NCI-H1436 (cell line): ENCODE results near the gene MED13L.
A peak's percentile ranks its signal among the peaks of the same experiment; 100 is the strongest.
"Not testable (repeated sequence)": the region's sequence is repeated elsewhere in the genome, so short reads cannot be mapped to it uniquely, and the experiment has no call there.

Experiments
- DNase-seq: peaks from one replicate; lab custom pipeline; 2025; lab: John Stamatoyannopoulos, UW

The MED13L gene

DNA sequence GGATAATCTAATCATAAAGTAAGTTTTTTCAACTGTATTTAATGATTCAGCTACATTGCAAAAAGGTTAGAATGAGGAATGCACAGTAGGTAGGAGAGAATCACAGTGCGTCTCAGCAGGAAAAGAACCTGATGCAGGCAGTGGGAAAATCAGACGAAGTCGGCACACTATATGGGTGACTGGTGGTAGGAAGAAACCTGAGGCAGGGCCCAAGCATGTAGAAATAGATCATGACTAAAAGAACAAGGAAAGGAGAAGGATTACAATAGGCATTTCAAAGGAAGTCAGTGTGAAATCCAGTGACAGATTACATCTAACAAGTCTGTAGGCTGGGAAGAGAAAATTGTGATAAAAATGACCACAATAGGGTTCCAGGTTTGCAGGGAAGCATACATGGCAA is 267.0 kb downstream of the MED13L start:
- no peak for DNase-seq

DNA sequence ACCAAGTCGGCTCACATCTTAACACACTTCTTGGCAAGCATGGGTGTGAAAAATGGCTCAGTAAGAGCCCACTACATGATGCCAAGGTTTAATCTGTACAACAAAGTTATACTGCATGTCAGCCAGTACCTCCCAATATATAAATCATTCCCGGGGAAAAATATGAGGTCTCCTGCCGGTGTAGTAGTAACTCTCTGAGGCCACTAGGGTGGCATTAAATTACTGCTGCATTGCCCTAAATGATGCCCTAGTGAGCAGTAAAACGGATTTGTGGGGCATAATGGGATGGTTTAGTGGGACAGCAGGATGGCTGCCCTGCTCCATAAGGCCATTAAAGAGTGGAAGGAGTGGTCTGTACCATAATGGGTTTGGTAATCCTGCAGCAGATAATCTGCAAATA is 267.7 kb downstream of the MED13L start:
- DNase-seq: no peak

DNA sequence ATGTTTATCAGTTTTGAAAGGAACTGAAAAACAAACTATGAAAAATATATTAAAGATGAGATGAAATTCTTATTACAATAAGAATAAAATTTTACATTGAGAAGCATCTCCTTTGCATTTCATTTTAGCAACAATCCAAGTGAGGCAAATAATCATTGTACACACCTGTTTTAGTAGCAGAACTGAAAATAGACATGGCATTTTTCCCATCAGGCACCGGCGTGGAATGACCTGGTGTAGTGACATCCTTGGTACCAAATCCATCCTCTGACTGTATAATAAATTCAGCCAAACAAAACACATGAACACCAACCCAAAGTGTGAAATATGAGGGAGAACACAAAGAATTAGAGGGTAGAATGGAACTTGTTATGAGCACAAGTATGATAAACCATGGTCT is 271.4 kb downstream of the MED13L start:
- DNase-seq: no peak

DNA sequence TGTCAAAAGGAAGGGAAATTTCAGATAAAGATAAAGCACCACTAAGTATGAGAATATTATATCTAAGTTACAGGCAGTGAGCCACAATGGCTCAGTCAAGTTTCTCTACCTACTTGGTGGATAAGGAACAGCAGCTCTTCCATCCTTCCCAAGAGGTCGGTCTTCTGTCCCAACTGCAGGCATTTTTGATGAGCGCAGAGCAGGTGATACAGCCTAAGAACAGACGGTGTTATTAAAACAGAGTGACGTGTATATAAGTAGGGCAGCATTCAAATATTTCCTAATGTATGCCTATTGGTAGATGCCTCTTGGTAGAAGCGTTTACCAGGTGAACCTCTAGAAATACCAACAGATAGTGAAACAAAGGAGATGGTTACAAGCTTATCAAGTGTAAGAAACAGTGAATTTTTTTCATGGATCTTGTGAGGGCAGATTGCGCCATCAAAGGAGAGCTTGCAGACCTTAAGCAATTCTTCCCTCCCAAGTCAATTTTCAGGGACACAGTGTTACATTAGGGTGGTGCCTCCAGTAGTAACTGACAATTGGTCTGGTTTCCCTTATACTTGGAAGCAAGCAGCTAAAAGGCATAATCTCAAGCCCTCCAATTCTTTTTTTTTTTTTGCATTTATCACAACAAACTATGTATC is 274.5 kb downstream of the MED13L start:
- no peak for DNase-seq

DNA sequence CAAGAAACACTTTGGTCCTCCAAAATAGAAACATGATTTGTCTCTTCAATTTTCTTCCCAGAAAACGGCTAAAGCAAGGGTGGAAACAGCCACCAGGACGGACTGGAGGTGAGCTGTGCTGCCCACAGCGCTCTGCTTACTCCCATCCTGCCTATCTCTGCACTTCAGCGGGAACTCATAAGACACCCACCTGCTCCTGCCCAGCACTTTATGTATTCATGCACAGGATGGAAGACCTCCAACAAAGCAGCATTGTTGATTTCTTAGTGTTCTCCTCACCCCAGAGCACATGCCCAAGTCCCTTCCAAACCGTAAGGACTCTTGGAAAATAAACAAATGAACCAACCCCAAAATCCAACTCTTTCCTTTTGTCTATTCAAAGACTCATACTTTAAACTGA is 277.2 kb downstream of the MED13L start:
- no peak for DNase-seq

DNA sequence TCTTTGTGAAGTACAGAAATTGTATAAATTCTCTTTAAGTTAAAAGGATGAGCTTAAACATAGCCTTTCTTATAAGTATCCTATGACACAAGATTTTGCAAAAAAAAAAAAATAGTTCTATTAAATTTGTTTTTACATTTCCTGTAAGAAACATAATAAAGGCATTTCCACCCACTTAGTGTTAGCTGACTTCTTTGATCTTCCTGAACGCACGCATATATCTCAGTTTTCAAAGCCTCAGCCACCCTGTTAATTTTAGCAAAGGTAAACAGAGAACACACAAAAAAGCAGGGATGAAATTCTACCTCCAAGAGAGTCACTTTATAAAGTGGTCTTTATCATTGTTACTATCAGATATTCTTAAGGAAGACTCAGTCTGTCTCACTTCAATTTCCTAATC is 277.9 kb downstream of the MED13L start:
- DNase-seq: no peak

DNA sequence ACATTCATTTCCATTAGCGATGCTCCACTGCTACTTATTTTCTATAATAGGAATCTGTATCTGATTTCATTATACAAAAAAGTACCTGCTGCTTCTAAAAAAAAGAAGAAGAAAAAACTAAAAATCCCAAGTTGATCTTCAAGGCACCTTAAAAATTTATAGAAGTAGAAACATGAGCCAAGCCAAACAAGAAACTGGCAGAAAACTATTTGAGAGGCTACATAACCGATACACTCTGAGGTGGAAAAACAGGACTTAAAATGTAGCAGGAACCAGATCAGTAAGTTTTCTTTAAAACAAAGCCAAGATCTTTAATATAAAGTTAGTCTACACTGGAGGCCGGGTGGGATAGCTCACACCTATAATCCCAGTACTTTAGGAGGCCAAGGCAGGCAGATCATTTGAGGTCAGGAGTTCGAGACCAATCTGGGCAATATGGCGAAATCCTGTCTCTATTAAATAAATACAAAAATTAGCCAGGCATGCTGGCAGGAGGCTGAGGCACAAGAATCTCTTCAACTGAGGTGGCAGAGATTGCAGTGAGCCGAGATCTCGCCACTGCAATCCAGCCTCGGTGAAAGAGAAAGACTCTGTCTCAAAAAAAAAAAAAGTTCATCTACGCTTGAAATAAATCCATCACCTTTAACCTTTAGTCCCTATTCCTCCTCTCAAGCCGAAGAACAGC is 278.6 kb downstream of the MED13L start:
- DNase-seq: no peak

DNA sequence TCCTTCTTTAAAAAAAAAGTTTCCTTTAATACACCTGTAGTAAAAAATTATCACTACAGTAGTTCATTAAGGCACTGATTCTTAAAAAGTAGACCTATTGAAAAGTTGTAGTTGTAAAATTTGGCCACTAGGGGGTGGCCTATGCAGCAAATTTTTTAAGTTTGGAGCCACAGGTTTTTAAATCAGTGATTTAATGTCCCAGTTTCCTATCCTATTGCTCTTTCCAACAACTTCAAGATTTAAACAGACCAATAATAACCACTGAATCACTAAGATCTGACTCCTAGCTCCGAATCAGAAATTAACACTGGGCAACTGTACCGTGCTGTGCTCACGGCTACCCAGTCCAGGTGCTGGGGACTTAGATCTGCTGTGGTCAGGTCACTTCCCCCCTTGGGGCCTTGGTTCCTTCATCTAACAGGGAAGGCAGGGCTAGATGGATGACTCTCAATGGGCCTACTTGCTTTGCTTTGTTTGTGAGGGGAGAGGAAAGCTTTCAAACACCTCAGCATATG is 279.3 kb downstream of the MED13L start:
- DNase-seq: no peak

DNA sequence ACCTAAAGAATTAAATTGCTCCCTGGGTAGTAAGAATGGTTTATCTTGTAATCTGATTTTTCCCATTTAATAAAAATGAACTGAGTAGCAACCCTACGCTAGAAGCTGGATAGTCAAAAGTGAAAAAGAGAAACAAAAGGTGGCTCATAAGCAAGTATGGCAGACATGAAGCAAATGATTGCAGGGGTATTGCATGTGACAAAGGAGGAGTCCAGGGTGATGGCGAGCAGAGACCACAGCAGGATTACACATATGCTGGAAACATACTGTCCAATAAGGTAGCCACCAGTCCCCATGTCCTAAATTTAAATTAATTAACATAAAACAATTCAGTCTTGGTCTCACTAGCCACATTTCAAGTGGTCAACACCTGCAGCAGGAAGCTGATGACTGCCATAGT is 283.8 kb downstream of the MED13L start:
- DNase-seq: no peak

DNA sequence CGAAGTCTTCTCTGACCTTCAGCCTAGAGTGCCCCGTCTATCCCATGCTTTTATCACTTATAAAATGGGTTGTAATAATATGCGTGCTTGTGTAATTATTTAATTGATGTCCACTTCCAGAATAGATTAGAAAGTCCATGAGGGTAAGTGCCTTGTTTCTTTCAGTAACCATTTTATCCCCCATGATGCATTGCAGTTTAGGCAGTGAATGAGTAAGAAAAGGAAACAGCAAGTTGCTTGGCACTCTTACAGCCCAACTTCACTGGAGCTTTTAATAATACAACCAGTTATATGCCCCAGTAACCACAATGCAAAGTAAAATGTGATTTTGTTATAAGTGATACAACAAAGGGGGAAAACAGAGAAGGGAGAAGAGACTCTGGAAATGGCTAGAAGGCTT is 287.3 kb downstream of the MED13L start:
- no peak for DNase-seq

DNA sequence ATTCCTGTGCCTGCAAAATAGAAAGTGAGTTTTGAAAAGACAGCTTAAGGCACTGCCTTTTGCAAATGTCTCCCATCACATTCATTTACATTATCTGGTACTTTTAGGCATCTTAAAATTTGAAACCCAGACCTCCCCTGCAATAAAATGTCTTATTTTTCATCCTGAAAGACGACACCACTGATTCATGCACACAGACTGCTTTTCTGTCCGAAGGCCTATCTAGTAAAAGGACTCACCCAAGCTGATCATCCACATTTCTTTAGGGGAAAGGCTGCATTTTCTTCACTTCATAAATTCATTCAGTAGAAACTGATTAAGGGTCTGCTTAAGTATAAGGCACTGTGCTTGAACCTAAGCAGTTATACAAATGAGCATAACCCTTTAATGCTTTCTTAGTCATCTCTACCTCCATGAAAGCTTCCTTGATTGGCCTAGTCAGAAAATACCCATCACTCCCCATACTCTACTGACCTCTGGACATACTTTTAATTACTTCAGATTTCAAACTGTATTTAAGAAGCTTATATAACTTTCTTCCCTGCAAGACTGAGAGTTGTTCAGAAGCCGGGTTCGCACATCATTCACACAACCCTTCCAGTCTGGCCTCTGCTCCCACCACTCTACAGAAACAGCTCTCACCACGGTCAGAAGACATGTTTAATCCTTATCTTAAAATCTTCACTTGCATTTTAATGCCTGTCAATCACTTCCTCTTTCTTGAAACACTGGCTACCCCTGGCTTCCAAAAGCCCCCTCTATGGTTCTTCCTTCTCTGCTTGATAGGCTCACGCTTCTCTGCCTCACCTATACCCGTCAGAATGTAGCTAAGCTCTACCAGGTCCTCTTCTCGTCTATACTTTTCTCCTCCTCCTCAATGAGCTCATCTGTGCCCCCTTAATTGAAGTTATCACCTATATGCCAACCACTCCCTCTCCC is 288.6 kb downstream of the MED13L start:
- no peak for DNase-seq

DNA sequence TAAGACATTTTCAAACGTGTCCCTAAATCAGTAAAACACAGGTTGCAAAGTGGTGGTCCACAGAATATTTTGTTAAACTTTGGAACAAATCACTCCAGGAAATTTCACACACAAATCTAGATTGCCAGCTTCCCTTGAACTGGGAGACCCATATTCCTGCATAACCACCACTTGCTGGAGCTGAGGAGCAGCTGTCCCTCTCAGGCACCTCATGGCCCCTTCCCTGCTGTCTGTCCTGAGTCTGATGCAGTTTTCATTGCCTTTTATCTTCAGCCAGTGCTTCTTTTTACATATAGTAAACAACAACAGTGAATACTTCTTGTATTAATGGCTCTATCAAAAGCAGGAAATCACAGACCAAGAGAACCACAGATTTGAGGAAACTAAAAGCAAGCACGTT is 289.3 kb downstream of the MED13L start:
- DNase-seq: no peak

DNA sequence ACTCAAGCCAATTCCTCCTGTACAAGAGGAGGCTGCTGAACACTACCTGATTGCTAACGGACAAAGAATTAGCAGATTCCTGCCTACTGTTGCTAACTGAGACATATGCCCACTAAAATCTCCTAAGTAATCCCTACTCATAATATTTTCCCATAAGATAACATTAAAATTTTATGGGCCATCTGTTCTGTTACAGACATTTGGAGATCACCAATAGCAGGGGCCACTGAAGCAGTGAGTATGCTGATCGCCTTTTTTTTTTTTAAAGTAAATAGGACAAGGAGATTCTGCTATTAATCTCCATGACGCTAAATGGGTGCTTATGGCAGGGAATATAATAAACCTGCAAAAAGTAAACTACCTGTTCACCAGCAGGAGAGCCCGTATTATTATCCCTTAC is 292.9 kb downstream of the MED13L start:
- DNase-seq: peak; percentile 28

DNA sequence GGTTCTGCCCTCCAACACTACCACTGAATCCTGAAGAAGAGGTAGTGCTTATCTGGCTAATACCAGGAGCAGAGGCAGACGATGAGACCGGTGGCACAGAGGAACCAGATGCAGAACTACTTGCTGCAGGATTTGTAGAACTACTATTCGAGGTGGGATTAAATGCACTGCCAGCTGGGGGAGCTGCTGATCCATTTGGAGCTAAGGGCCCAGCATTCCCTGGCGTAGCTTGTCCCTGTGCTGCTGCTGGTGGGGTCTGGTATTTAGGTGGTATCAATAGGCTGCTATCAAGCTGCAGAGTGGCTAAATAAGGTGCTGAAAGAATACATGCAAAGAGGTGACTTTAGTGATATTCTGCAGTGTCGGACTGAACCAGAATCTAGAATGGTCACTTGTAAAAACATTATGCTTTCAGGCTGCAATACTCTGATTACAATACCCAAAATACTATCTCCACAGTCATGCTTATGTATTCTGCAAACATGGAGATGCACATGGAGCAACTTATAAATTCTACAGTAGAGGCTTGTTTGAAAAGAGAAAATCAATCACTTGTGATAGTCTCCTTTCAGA is 294.2 kb downstream of the MED13L start:
- no peak for DNase-seq

DNA sequence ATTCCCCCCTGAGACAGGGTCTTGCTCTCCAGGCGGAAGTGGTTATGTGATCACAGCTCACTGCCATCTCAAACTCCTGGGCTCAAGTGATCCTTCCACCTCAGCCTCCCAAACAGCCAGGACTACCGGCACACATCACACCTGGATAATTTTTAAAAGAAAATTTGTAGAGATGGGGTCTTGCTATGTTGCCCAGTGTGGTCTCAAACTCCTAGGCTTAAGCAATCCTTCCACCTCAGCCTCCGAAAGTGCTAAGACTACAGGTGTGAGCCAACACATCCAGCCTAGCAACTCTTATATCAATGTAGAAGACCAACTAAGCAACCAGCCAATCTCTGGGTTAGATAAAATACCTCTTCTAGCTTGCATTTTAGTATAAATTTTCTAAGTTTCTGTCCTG is 297.2 kb downstream of the MED13L start:
- no peak for DNase-seq

DNA sequence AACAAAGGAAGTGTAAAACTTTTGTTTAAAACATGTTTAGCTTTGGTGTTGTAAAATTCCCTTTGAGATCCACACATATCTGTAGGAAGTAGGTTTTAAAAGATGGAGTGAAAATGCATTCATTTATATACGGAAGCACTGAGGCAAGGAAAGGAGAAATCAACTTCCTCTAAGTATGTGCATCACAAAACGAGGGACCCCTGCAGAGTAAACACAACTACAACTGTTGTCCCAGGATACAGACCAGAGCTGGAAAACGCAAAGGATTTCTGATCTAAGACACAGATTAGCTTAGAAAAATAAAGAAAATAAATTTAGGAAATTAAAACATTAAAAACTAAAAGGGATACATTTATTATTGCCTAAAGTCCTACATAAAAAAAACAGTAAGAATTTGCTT is 297.6 kb downstream of the MED13L start:
- no peak for DNase-seq

DNA sequence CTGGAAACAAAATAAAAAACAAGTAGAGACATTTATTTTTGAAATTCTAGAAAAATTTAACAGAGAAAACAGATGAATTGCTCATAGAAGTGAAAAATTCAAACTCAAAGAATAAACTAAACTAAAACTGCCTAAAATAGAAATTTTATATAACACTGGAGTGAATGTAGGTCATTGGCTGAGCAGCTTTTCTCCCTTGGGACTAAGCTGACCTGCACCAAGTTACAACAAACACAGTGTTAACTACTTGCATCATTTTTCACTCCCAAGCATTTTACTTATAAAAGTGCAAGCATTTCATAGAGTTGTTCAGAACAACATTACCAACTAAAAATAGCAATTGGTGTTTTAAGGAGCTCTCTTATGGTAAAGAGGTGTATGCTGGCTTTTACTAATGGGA is 298.1 kb downstream of the MED13L start:
- no peak for DNase-seq

DNA sequence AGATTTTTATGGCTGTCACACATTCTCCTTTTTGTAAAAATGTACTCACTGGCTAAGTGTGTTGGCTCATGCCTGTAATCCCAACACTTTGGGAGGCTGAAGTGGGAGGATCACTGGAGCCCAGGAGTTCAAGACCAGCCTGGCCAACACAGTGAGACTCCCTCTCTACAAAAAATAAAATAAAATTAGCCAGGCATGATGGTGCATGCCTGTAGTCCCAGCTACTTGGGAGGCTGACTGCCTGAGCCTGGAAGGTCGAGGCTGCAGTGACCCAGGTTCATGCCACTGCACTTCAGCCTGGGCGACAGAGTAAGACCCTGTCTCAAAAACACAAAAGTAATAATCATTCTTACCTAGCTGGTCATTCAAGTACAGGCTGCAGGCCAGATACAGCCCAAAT is 300.7 kb downstream of the MED13L start:
- DNase-seq: not testable (repeated sequence)

DNA sequence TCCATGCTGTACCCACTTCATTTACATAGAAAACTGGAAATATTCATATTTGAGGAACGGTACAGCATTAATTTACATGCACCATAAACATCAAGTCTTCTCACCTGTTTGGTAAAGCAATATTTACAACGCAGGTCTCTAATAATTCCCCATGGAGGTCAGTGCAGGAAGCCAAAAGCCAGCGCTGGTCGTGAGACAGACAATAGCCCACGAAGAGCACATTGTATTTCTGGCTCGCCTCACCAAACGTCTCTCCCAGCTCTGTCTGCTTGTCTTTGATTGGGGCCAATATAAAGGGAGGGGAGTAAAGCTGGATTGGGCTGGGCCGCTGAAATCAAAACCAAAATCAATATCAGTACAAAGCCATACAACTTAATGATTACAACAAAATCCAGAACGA is 302.1 kb downstream of the MED13L start:
- DNase-seq: no peak

DNA sequence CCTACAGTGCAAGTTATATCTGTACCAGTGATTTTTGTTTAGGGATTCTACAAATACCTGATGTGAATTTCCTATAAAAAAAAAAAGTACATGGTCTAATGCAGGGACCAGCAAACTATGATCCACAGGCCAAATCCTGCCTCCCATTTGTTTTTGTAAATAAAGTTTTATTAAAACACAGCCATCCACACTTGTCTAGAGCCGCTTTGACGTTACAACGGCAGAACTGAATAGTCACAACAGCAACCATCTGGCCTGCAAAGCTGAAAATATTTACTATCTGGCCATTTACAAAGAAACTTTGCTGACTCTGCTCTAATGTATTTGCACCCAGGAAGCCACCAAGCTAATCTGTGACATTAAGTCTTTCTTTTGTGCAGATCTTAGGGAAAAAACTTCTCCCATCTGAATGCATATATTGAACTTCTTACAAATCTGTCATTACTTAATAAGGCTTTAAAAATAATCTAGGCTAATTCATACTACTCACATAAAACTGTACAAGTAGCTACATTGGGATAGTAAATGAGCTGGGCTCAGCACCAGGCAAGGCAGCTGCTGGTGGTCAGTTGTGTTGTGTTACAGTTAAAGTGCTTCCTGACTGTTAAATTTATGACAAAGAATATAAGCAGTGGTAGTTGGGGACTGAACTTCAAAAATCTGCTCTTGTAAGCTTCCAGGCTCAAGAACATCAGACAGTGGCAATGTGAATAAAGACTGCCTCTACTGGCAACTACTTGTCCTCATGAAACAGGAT is 303.3 kb downstream of the MED13L start:
- DNase-seq: no peak

DNA sequence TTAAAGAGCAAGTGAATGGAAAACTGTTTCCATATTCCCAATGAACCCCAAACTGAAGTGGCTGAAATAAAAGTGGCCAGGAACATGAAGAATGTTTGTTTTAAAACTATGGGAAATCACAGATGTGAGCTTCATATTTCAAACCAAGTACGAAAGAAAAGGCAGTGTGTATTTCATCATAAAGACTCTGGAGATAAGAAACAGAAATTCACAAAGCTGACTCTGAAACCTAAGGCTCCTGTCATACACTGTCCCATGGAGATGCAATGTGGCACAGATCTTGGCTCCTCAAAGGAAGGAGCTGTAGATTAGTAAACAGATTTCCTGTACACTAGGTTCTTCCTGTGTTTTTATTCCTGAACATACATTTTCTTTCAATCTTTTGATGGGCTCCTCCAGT is 304.4 kb downstream of the MED13L start:
- no peak for DNase-seq

DNA sequence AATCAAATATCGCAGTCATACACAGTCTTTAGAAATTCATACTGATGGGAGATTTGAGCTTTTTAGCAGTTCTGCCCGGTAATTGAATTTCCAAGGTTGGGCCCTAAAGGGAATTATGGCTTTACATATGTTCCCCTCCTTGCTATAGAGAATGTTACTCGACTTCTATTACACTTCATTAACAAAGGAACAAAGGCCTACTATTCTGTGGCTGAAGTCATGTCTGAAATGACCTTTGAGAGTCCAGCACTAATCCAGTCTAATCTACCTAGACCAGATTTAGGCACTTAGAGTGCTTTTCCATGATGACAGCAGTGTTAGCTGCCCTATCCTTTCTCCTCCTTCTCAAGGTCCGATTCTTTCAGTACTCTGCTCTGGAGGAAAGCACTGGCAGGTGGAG is 305.3 kb downstream of the MED13L start:
- no peak for DNase-seq
